ENCODE results near the gene MAP1S.
"Not testable (repeated sequence)": the region's sequence is repeated elsewhere in the genome, so short reads cannot be mapped to it uniquely, and the experiment has no call there.

Gene MAP1S

GRCh38 chr19:17764348-17764747 is 45.1 kb downstream of the MAP1S start:
- no peak for DNase-seq

- DNase-seq: peak in 1 of 2 donors; percentile 73
Measured at GRCh38 chr19:17765069-17765618, 45.9 kb downstream of the MAP1S start.

DNA sequence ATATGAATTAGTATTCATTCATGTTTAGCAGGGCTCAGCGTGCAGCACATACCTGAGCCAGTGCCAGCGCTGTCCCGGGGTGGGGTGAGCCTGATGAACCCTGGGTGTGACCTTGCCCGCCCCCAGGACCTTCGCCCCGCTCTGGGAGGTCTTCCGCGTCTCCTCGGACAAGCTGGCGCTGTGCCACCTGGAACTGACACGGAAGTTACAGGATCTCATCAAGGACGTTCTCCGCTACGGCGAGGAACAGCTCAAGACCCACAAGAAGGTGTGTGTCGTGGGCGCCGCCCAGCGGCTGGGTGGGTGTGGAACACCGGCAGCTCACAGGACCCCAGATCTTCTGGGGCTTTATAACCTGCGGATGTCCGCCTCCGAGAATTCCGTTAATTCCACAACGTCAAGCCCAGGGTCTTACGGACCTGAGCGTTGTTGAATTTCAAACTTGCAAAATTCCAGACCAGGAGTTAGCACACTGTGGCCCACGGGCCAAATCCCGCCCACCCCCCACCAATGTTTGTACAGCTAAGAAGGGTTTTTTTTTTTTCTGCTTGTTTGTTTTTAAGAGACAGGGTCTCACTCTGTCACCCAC is 47.4 kb downstream of the MAP1S start:
- peak; percentile 37 to 69 for DNase-seq

- DNase-seq: no peak
Measured at GRCh38 chr19:17767559-17767958, 48.3 kb downstream of the MAP1S start.

DNA sequence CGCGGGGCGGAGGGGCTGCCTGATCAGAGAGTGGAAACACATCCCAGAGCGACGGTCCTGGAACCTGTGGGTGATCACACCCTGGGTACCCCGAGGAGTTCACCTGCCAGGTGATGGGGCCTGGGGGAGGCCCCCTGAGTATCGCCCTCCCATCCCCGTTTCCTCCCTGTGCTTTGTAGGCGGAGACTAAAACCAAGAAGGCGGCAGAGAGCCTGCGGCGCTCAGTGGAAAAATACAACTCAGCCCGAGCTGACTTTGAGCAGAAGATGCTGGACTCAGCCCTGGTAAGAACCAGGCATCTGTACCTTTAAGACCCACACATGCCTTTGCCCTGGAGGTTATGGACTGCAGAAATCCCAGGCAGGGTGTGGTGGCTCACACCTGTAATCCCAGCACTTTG is 51.3 kb downstream of the MAP1S start:
- no peak for DNase-seq

- no peak for DNase-seq
Measured at GRCh38 chr19:17772172-17772571, 52.9 kb downstream of the MAP1S start.

- peak in 1 of 2 donors; percentile 41 for DNase-seq
Measured at GRCh38 chr19:17775245-17775927, 56.1 kb downstream of the MAP1S start.

- DNase-seq: peak in 1 of 2 donors; percentile 86
Measured at GRCh38 chr19:17775991-17776803, 56.9 kb downstream of the MAP1S start.

DNA sequence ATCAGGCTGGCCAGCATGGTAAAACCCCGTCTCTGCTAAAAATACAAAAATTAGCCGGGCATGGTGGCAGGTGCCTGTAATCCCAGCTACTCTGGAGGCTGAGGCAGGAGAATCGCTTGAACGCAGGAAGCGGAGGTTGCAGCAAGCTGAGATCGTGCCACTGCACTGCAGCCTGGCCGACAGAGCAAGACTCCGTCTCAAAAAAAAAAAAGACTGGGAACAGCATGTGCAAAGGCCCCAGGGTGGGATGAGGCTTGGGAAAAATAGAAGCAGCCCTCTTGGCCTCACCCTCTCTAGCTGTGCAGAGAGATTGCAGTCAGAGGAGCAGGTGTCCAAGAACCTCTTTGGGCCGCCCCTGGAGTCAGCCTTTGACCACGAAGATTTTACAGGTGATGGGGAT is 58.6 kb downstream of the MAP1S start:
- DNase-seq: not testable (repeated sequence)

- peak; percentile 56 to 73 for DNase-seq
Measured at GRCh38 chr19:17778251-17778967, 59.1 kb downstream of the MAP1S start.

DNA sequence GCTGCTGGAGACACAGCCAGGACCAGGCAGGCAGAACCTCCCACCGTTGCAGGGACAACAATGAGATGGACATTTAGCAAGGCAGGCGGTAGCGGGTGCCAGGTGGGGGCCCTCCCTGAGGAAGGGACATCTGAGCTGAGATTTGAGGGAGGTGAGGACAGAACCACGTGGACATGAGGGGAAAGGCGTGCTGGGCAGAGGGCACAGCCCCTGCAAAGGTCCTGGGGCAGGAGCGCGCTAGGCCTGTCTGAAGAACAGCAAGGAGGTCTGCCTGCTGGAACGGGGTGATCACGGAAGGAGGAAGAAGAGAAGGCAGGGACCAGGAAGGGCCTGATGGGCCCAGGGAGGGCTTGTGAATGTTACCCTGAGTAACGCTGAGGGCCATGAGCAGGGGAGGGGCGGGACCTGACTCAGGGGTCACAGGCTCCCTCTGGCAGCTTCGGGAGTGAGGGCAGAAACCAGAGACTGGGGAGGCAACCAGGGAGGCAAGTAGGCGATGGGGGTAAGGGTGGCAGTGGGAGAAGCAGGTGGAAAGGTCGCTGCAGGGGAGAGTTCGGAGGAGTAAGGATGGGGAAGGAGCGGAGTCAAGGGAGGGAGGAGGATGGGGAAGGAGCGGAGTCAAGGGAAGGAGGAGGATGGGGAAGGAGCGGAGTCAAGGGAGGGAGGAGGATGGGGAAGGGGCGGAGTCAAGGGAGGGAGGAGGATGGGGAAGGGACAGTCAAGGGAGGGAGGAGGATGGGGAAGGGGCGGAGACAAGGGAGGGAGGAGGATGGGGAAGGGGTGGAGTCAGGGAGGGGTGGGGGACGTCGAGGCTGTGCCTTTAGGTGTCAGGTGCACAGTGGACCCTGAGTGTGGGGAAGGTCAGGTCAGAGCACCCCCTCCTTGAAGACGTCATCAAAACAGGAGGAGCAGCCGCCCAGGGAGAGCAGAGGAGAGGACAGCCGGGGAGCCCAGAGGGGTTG is 60.0 kb downstream of the MAP1S start:
- peak; percentile 19 to 59 for DNase-seq

DNA sequence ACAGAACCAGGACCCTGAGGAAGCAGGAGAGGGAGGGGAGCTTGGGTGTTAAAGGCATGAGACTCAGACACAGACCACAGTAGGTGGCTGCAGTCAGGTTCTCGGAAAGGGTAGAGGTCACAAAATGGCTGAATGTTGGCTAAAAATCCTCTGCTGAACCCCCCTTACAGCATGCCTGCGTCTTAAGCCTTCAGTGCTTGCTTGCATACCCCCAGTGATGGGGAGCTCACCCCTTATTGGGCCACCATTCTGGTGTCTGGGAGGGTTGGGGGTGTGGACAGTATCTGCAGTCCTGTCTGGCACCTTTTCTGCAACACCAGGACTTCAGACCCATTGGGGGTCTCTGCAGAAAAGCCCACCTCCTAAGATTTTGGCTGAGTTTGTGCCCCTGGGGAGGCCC is 61.5 kb downstream of the MAP1S start:
- DNase-seq: no peak

- DNase-seq: not testable (repeated sequence)
Measured at GRCh38 chr19:17783721-17784120, 64.4 kb downstream of the MAP1S start.

Measured in CD4-positive, alpha-beta T cell treated with Interleukin-4 for 1 hour (primary cell).